ENCODE measurements around the gene UBA1.

UBA1 gene

GRCh38 chrX:47210661-47211425 is 17.2 kb downstream of the UBA1 start:
- no peak overlapping the region for H3K27ac ChIP-seq (ENCODE audit: insufficient read depth, low read length, poor library complexity, severe bottlenecking)
- no peaks in the 10 kb centered on the region for H3K27me3 ChIP-seq (replicated peaks; ENCODE audit: control insufficient read depth, insufficient read depth, low read length, poor library complexity, severe bottlenecking)
- H3K4me1 ChIP-seq (ENCODE audit: control insufficient read depth, insufficient read depth, low read length, poor library complexity, severe bottlenecking), result no peaks in the 10 kb centered on the region
- peaks cover 77% of the 10 kb centered on the region for H3K36me3 ChIP-seq (ENCODE audit: control insufficient read depth, insufficient read depth, low read length)
- no peak overlapping the region for H3K4me3 ChIP-seq (ENCODE audit: insufficient read depth, low read depth, low read length, poor library complexity, severe bottlenecking)
- H3K9me3 ChIP-seq (ENCODE audit: control insufficient read depth, low read length), result no peaks in the 10 kb centered on the region
- no peak for DNase-seq

DNA sequence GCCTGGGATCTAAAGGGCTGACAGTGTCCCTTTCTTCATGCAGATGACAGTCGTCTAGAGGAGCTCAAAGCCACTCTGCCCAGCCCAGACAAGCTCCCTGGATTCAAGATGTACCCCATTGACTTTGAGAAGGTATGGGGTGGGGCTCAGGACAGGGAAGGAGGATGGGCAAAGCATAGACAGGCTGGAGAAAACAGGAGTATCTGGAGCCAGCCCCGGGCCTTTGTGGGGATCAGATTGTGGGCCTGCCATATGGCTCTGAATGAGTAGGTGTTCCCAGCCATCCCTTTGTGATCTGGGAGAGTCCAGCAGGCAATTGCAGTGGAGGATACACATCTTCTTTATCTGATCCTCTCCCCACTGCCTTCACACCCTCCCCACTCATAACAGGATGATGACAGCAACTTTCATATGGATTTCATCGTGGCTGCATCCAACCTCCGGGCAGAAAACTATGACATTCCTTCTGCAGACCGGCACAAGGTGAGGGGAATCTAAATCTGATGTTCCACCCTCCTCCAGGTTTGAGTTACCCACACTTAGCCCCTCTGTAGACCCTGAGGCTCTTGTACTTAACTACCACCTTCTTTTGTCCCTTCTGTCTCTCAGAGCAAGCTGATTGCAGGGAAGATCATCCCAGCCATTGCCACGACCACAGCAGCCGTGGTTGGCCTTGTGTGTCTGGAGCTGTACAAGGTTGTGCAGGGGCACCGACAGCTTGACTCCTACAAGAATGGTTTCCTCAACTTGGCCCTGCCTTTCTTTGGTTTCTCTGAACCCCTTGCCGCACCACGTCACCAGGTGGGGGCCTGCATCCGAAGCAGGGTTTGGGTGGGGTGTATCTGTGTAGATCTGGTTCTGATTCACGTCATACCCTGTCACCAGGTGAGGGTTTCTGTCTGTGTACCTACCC is 19.0 kb downstream of the UBA1 start:
- Histone ChIP-seq H3K4me3 (ENCODE audit: insufficient read depth, low read depth, low read length, poor library complexity, severe bottlenecking) (no peak overlapping the region), H3K36me3 (ENCODE audit: control insufficient read depth, insufficient read depth, low read length) (peaks cover 67% of the 10 kb centered on the region), H3K27me3 (replicated peaks; ENCODE audit: control insufficient read depth, insufficient read depth, low read length, poor library complexity, severe bottlenecking) (no peaks in the 10 kb centered on the region), H3K27ac (ENCODE audit: insufficient read depth, low read length, poor library complexity, severe bottlenecking) (no peak overlapping the region), H3K9me3 (ENCODE audit: control insufficient read depth, low read length) (no peaks in the 10 kb centered on the region), H3K4me1 (ENCODE audit: control insufficient read depth, insufficient read depth, low read length, poor library complexity, severe bottlenecking) (peaks cover 8% of the 10 kb centered on the region)
- no peak for DNase-seq

GRCh38 chrX:47214435-47215077 is 20.9 kb downstream of the UBA1 start:
- H3K4me1 ChIP-seq (ENCODE audit: control insufficient read depth, insufficient read depth, low read length, poor library complexity, severe bottlenecking), result peaks cover 11% of the 10 kb centered on the region
- no peaks in the 10 kb centered on the region for H3K27me3 ChIP-seq (replicated peaks; ENCODE audit: control insufficient read depth, insufficient read depth, low read length, poor library complexity, severe bottlenecking)
- no peak overlapping the region for H3K4me3 ChIP-seq (ENCODE audit: insufficient read depth, low read depth, low read length, poor library complexity, severe bottlenecking)
- H3K36me3 ChIP-seq (ENCODE audit: control insufficient read depth, insufficient read depth, low read length), result peaks cover 51% of the 10 kb centered on the region
- no peaks in the 10 kb centered on the region for H3K9me3 ChIP-seq (ENCODE audit: control insufficient read depth, low read length)
- no peak for DNase-seq
- H3K27ac ChIP-seq (ENCODE audit: insufficient read depth, low read length, poor library complexity, severe bottlenecking), result no peak overlapping the region

DNA sequence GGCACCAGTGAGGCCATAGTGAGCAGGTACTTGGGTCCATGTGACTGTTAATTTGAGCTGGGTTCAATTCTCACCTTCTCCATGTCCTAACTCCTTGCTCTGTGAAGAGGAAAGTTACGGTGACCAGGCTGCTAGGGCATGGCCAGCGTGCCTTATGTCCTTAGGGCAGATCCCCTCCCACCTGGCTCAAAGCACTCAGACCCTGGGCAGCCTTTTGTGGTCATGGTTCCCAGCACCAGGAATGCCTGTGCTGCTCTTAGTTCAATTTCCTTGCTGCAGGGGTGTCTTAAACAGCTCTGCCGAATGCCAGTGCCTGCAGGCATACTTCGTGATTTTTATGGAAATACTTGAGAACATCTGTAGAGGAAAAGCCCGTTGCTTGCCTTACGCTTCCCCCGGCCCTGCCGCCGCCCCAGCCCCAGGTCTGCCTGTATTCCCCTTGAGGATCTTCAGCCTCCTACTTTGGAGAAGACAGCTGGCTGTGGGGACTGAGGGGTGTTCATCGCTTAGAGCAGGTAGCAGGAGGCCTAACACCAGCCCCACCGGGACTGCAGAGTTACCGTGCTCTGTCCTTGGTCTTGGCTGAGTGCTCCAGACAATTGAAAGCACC is 21.8 kb downstream of the UBA1 start:
- Histone ChIP-seq H3K4me3 (ENCODE audit: insufficient read depth, low read depth, low read length, poor library complexity, severe bottlenecking) (no peak overlapping the region), H3K27ac (ENCODE audit: insufficient read depth, low read length, poor library complexity, severe bottlenecking) (no peak overlapping the region), H3K4me1 (ENCODE audit: control insufficient read depth, insufficient read depth, low read length, poor library complexity, severe bottlenecking) (peaks cover 20% of the 10 kb centered on the region), H3K27me3 (replicated peaks; ENCODE audit: control insufficient read depth, insufficient read depth, low read length, poor library complexity, severe bottlenecking) (no peaks in the 10 kb centered on the region), H3K36me3 (ENCODE audit: control insufficient read depth, insufficient read depth, low read length) (peaks cover 45% of the 10 kb centered on the region), H3K9me3 (ENCODE audit: control insufficient read depth, low read length) (no peaks in the 10 kb centered on the region)
- no peak for DNase-seq

GRCh38 chrX:47216393-47216925 is 22.8 kb downstream of the UBA1 start:
- Histone ChIP-seq H3K9me3 (ENCODE audit: control insufficient read depth, low read length) (no peaks in the 10 kb centered on the region), H3K4me3 (ENCODE audit: insufficient read depth, low read depth, low read length, poor library complexity, severe bottlenecking) (no peak overlapping the region), H3K4me1 (ENCODE audit: control insufficient read depth, insufficient read depth, low read length, poor library complexity, severe bottlenecking) (peaks cover 27% of the 10 kb centered on the region), H3K36me3 (ENCODE audit: control insufficient read depth, insufficient read depth, low read length) (peaks cover 34% of the 10 kb centered on the region), H3K27me3 (replicated peaks; ENCODE audit: control insufficient read depth, insufficient read depth, low read length, poor library complexity, severe bottlenecking) (no peaks in the 10 kb centered on the region), H3K27ac (ENCODE audit: insufficient read depth, low read length, poor library complexity, severe bottlenecking) (peak overlapping the region; percentile 88)
- no peak for DNase-seq

GRCh38 chrX:47217121-47217851 is 23.7 kb downstream of the UBA1 start:
- Histone ChIP-seq H3K4me1 (ENCODE audit: control insufficient read depth, insufficient read depth, low read length, poor library complexity, severe bottlenecking) (peaks cover 27% of the 10 kb centered on the region), H3K27me3 (replicated peaks; ENCODE audit: control insufficient read depth, insufficient read depth, low read length, poor library complexity, severe bottlenecking) (no peaks in the 10 kb centered on the region), H3K9me3 (ENCODE audit: control insufficient read depth, low read length) (no peaks in the 10 kb centered on the region), H3K27ac (ENCODE audit: insufficient read depth, low read length, poor library complexity, severe bottlenecking) (peak overlapping the region; percentile 88), H3K36me3 (ENCODE audit: control insufficient read depth, insufficient read depth, low read length) (peaks cover 26% of the 10 kb centered on the region), H3K4me3 (ENCODE audit: insufficient read depth, low read depth, low read length, poor library complexity, severe bottlenecking) (no peak overlapping the region)
- DNase-seq, result no peak

DNA sequence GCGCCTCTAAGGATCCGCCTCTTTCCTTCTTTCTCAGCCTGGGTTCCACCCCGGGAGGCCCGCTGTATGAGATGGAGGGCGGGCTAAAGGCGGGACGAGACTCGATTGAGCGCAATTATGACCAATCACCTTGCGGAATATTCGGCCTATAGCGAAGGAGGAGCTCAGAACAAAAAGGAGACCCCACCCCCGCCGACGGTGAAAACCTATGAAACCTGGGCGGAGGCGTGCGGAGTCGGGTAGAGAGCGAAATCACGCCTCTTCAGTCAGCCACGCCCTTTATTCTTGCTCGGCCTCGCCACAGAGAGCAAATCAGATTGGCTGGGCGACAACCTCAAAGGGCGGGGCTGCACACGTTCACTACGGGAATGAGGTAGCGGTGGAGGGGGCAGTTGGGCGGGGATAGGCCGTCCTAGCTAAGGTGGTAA is 24.2 kb downstream of the UBA1 start:
- Histone ChIP-seq H3K4me1 (ENCODE audit: control insufficient read depth, insufficient read depth, low read length, poor library complexity, severe bottlenecking) (peaks cover 27% of the 10 kb centered on the region), H3K36me3 (ENCODE audit: control insufficient read depth, insufficient read depth, low read length) (peaks cover 22% of the 10 kb centered on the region), H3K9me3 (ENCODE audit: control insufficient read depth, low read length) (no peaks in the 10 kb centered on the region), H3K4me3 (ENCODE audit: insufficient read depth, low read depth, low read length, poor library complexity, severe bottlenecking) (peak overlapping the region; percentile 84), H3K27me3 (replicated peaks; ENCODE audit: control insufficient read depth, insufficient read depth, low read length, poor library complexity, severe bottlenecking) (no peaks in the 10 kb centered on the region), H3K27ac (ENCODE audit: insufficient read depth, low read length, poor library complexity, severe bottlenecking) (peak overlapping the region; percentile 98)
- DNase-seq, result peak; percentile 92 to 99 (median 92)

DNA sequence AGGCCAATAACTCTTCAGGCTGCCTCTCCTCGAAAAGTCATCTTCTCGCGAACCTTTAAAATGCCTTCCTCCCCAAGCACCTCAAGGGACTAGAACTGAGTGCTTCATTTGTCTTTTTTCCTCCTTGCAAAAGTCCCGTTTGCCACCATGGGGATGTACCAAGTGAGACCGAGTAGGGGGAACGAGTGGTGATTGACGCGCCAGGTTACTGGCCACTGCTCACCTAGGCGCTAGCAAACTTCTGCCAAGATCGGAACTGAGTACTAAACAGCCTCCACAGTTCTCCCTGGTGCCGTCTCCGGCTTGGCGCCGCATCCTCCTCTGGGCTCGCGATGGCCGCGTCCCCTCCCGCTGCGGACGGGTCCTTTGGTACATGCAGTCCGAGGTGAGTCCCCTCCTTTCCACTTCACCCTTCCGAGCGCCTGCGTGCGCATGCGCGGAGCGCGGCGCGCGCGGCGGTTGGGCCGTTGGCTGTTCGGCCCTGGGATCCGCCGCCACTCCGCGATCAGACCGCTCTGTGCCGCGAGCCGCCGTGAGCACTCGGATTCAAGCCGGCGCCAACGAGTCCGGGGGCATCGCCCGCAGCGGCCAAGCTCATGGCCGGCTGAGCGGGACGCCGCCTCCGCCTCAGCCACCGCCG is 24.8 kb downstream of the UBA1 start, which contains the start of gene CDK16:
TSS of gene CDK16 (plus strand) at position 402 of the 640 bp plus-strand sequence. CDS start 4,877 bp downstream, outside the sequence.
- peak within 1 kb of the TSS; percentile 98 for H3K27ac ChIP-seq (ENCODE audit: insufficient read depth, low read length, poor library complexity, severe bottlenecking)
- peak within 1 kb of the TSS; percentile 84 for H3K4me3 ChIP-seq (ENCODE audit: insufficient read depth, low read depth, low read length, poor library complexity, severe bottlenecking)
- H3K9me3 ChIP-seq (ENCODE audit: control insufficient read depth, low read length), result no peaks in the 10 kb centered on the region
- no peaks in the 10 kb centered on the region for H3K27me3 ChIP-seq (replicated peaks; ENCODE audit: control insufficient read depth, insufficient read depth, low read length, poor library complexity, severe bottlenecking)
- peaks cover 22% of the 10 kb centered on the region for H3K36me3 ChIP-seq (ENCODE audit: control insufficient read depth, insufficient read depth, low read length)
- peak; percentile 51 to 77 (median 63) for DNase-seq
- peaks cover 27% of the 10 kb centered on the region for H3K4me1 ChIP-seq (ENCODE audit: control insufficient read depth, insufficient read depth, low read length, poor library complexity, severe bottlenecking)
